Measurements from ENCODE around the gene LRRC9.

- no peak for TF ChIP-seq CTCF (conservative IDR thresholded peaks at IDR 0.05; ENCODE audit: low read length)
- no peak for TF ChIP-seq EZH2phosphoT487 (IDR thresholded peaks at IDR 0.05; ENCODE audit: borderline replicate concordance)
Measured at GRCh38 chr14:59997449-59997848, 77.5 kb downstream of the LRRC9 start.
